ENCODE results near the gene APBB1IP.

- no peak for TF ChIP-seq REST (IDR thresholded peaks at IDR 0.05; ENCODE audit: low read depth)
- no peak for TF ChIP-seq RAD21 (IDR thresholded peaks at IDR 0.05; ENCODE audit: low read depth)
Measured at GRCh38 chr10:26479766-26480492, 41.8 kb downstream of the APBB1IP start.
